ENCODE results near the gene MAML2. TPM values are rescaled to one million over a fixed set of nuclear protein-coding genes. Genes with fewer than 3 reads are reported as not detected.

Gene MAML2
- total RNA-seq, 2 experiments from 2014 or later: 0.15 to 1.0 TPM

- Histone ChIP-seq H4K20me1 (ENCODE audit: insufficient read depth, low read length) (no peaks in the 10 kb centered on the region), H3K4me1 (ENCODE audit: insufficient read depth, low read length, poor library complexity, severe bottlenecking) (no peaks in the 10 kb centered on the region), H3K4me2 (ENCODE audit: low read length) (no peak overlapping the region), H2AFZ (ENCODE audit: low read length) (no peak overlapping the region), H3K79me2 (ENCODE audit: insufficient read depth, low read depth, low read length) (no peaks in the 10 kb centered on the region), H3K36me3 (ENCODE audit: insufficient read depth, low read length) (no peaks in the 10 kb centered on the region), H3K27ac (ENCODE audit: low read depth, low read length, poor library complexity, severe bottlenecking) (no peak overlapping the region), H3K9me3 (ENCODE audit: low read length) (no peaks in the 10 kb centered on the region), H3K9me2 (ENCODE audit: insufficient read depth, low read length) (no peaks in the 10 kb centered on the region), H3K4me3 (ENCODE audit: low read depth, low read length, poor library complexity, severe bottlenecking) (no peak overlapping the region)
- no TSS peak for BruUV-seq (replicated peaks)
- CTCF ChIA-PET (ENCODE audit: unreplicated experiment): no interaction called here
- intact Hi-C loops (cut with micrococcal nuclease; ENCODE audit: unreplicated experiment): no loop called here
- POLR2A ChIA-PET: interaction anchor here (1.2 kb wide), 1 partner anchor 216 kb away, joined by 3 read pairs; the partner anchor contains the start of genes CCDC82 and JRKL
- DNase-seq (ENCODE audit: low spot score): no peak
- TF ChIP-seq CTCF (conservative IDR thresholded peaks at IDR 0.05; ENCODE audit: low read length) (no peak), EZH2phosphoT487 (IDR thresholded peaks at IDR 0.05; ENCODE audit: borderline replicate concordance, low read depth, low read length) (no peak)
Measured at GRCh38 chr11:96173422-96173821, 169.6 kb downstream of the MAML2 start.

- Histone ChIP-seq H3K79me2 (ENCODE audit: insufficient read depth, low read depth, low read length) (no peaks in the 10 kb centered on the region), H3K27ac (ENCODE audit: low read depth, low read length, poor library complexity, severe bottlenecking) (no peak overlapping the region), H3K9me3 (ENCODE audit: low read length) (no peaks in the 10 kb centered on the region), H3K4me1 (ENCODE audit: insufficient read depth, low read length, poor library complexity, severe bottlenecking) (no peaks in the 10 kb centered on the region), H3K4me2 (ENCODE audit: low read length) (no peak overlapping the region), H2AFZ (ENCODE audit: low read length) (no peak overlapping the region), H4K20me1 (ENCODE audit: insufficient read depth, low read length) (no peaks in the 10 kb centered on the region), H3K36me3 (ENCODE audit: insufficient read depth, low read length) (no peaks in the 10 kb centered on the region), H3K4me3 (ENCODE audit: low read depth, low read length, poor library complexity, severe bottlenecking) (no peak overlapping the region), H3K9me2 (ENCODE audit: insufficient read depth, low read length) (no peaks in the 10 kb centered on the region)
- no peak for TF ChIP-seq EZH2phosphoT487 (IDR thresholded peaks at IDR 0.05; ENCODE audit: borderline replicate concordance, low read depth, low read length)
- TF ChIP-seq CTCF (conservative IDR thresholded peaks at IDR 0.05; ENCODE audit: low read length): no peak
- no TSS peak for BruUV-seq (replicated peaks)
- no peak for DNase-seq (ENCODE audit: low spot score)
- POLR2A ChIA-PET: interaction anchor here (0.6 to 1.2 kb wide), 2 partner anchors 29 to 217 kb away, joined by 3 read pairs; partner anchors contain the start of genes CCDC82 and JRKL
- CTCF ChIA-PET (ENCODE audit: unreplicated experiment): interaction anchor here (0.8 kb wide), 1 partner anchor 10 kb away, joined by 3 read pairs; no protein-coding TSS in a partner anchor
- intact Hi-C loops (cut with micrococcal nuclease; ENCODE audit: unreplicated experiment): no loop called here
Measured at GRCh38 chr11:96172604-96173003, 170.4 kb downstream of the MAML2 start.

- no TSS peak for BruUV-seq (replicated peaks)
- no peak overlapping the region for H3K4me2 ChIP-seq (ENCODE audit: low read length)
- no peaks in the 10 kb centered on the region for H3K36me3 ChIP-seq (ENCODE audit: insufficient read depth, low read length)
- DNase-seq (ENCODE audit: low spot score): no peak
- no peak overlapping the region for H3K4me3 ChIP-seq (ENCODE audit: low read depth, low read length, poor library complexity, severe bottlenecking)
- H3K4me1 ChIP-seq (ENCODE audit: insufficient read depth, low read length, poor library complexity, severe bottlenecking): no peaks in the 10 kb centered on the region
- H4K20me1 ChIP-seq (ENCODE audit: insufficient read depth, low read length): no peaks in the 10 kb centered on the region
- ChIA-PET POLR2A (interaction anchor here (0.6 to 1.0 kb wide), 2 partner anchors 147 to 211 kb away, joined by 3 to 4 read pairs; no protein-coding TSS in a partner anchor), CTCF (ENCODE audit: unreplicated experiment) (no interaction called here)
- H3K9me3 ChIP-seq (ENCODE audit: low read length): no peaks in the 10 kb centered on the region
- no peak overlapping the region for H3K27ac ChIP-seq (ENCODE audit: low read depth, low read length, poor library complexity, severe bottlenecking)
- intact Hi-C loops (cut with micrococcal nuclease; ENCODE audit: unreplicated experiment): no loop called here
- TF ChIP-seq CTCF (conservative IDR thresholded peaks at IDR 0.05; ENCODE audit: low read length) (no peak), EZH2phosphoT487 (IDR thresholded peaks at IDR 0.05; ENCODE audit: borderline replicate concordance, low read depth, low read length) (no peak)
- no peak overlapping the region for H2AFZ ChIP-seq (ENCODE audit: low read length)
- no peaks in the 10 kb centered on the region for H3K79me2 ChIP-seq (ENCODE audit: insufficient read depth, low read depth, low read length)
- H3K9me2 ChIP-seq (ENCODE audit: insufficient read depth, low read length): no peaks in the 10 kb centered on the region
Measured at GRCh38 chr11:96169250-96169649, 173.7 kb downstream of the MAML2 start.
